ENCODE data around the gene DESI2.

Gene DESI2

DNA sequence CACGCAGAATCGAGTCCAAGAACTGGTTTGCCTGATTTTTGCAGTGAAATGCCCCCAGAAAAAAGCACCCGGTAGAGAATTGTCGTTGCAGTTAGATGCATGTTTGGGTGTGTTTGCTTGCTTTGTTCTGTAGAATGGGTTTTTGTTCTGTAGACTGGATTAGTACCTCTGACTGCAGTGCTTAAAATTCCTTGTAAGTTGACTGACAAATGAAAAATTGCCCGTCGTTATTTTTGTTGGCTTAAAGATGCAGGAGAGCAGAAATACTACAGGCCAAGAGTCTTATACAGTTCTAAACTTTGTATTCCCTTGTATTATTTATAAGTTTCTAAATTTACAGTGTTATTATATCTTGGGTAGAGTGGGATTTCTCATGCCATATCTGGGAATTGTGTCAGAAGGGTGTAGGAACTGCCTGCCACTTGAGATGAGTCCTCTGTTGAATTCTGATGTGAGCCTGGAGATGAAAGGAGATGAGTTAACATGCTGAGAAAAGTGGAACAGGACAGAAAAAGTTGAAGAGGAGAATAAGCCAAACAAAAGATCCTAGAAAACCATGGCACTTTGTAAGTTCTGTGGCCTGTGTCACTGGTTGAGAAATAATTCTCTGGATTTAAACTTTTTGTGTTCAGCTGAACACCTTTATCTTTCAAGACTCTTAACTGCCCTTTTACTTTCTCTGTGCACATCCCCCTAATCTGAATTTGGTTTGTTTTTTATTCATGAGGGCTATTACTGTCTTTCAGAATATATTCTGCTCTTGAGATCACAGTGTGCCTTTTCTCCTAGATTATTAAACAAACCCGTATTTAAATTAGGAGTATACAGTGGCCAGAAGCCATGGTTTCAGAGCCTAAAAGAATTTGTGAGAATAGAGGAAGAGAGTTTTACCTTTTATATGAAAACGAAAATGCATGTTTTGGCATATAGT is 1.4 kb downstream of the DESI2 start:
- Histone ChIP-seq H3K79me2 (ENCODE audit: insufficient read depth, low read length) (peaks cover 64% of the 10 kb centered on the region), H3K9me3 (ENCODE audit: insufficient read depth, low read length, severe bottlenecking) (no peaks in the 10 kb centered on the region), H3K27me3 (ENCODE audit: insufficient read depth, low read length, poor library complexity) (no peaks in the 10 kb centered on the region), H3K36me3 (ENCODE audit: insufficient read depth, low read length) (peaks cover 31% of the 10 kb centered on the region), H3K27ac (ENCODE audit: low read length) (peak overlapping the region; percentile 88), H3K4me1 (ENCODE audit: insufficient read depth, low read length) (peaks cover 39% of the 10 kb centered on the region), H3K4me3 (ENCODE audit: low read depth in 1 of 2, low read length in 2 of 2) (peak overlapping the region; percentile 70 to 93), H4K20me1 (ENCODE audit: insufficient read depth, low read length) (peaks cover 10% of the 10 kb centered on the region; the same call in 1 of the 2 replicates), H3K4me2 (ENCODE audit: insufficient read depth, low read length) (peak overlapping the region; percentile 92), H2AFZ (ENCODE audit: low read depth, low read length) (peak overlapping the region; percentile 81), H3K9ac (ENCODE audit: low read depth, low read length) (peak overlapping the region; percentile 94)
- no peak for TF ChIP-seq EZH2 (IDR thresholded peaks at IDR 0.05; ENCODE audit: borderline replicate concordance, low read depth, low read length, severe bottlenecking)
- TF ChIP-seq, protein P1, sequence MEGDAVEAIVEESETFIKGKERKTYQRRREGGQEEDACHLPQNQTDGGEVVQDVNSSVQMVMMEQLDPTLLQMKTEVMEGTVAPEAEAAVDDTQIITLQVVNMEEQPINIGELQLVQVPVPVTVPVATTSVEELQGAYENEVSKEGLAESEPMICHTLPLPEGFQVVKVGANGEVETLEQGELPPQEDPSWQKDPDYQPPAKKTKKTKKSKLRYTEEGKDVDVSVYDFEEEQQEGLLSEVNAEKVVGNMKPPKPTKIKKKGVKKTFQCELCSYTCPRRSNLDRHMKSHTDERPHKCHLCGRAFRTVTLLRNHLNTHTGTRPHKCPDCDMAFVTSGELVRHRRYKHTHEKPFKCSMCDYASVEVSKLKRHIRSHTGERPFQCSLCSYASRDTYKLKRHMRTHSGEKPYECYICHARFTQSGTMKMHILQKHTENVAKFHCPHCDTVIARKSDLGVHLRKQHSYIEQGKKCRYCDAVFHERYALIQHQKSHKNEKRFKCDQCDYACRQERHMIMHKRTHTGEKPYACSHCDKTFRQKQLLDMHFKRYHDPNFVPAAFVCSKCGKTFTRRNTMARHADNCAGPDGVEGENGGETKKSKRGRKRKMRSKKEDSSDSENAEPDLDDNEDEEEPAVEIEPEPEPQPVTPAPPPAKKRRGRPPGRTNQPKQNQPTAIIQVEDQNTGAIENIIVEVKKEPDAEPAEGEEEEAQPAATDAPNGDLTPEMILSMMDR (IDR thresholded peaks at IDR 0.05; ENCODE audit: borderline replicate concordance, extremely low read depth, low read length, poor library complexity, severe bottlenecking): no peak
- DNase-seq (no peak), ATAC-seq (ENCODE audit: insufficient read depth, low read depth) (no peak)

DNA sequence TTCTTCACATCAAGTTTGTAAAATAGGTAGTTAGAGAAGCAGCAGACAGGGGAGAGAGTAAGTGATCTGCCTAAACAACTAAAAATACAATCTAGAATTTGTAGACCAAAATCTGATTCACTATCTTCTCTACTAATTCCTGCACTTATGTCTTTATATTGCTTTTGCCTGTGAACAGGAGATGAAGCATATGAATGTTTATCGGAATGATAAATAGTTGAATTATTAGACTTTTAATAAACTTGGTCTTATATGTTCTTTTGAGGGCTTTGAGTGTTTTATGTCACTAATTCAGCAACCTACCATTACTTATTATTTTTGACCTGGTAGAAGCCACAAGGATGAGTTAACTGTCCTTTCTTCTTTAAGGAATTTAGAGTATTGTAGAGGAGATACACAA is 2.3 kb downstream of the DESI2 start:
- peak overlapping the region in 1 of 2 experiments; percentile 70; a peak in 2 of 4 replicates for H3K4me3 ChIP-seq (ENCODE audit: low read depth in 1 of 2, low read length in 2 of 2)
- H3K4me1 ChIP-seq (ENCODE audit: insufficient read depth, low read length): peaks cover 39% of the 10 kb centered on the region
- peak overlapping the region; percentile 88; the same call in 1 of the 2 replicates for H3K27ac ChIP-seq (ENCODE audit: low read length)
- no peak overlapping the region for H2AFZ ChIP-seq (ENCODE audit: low read depth, low read length)
- peak overlapping the region; percentile 92 for H3K4me2 ChIP-seq (ENCODE audit: insufficient read depth, low read length)
- H3K9me3 ChIP-seq (ENCODE audit: insufficient read depth, low read length, severe bottlenecking): no peaks in the 10 kb centered on the region
- TF ChIP-seq, protein P1 (IDR thresholded peaks at IDR 0.05; ENCODE audit: borderline replicate concordance, extremely low read depth, low read length, poor library complexity, severe bottlenecking): no peak
- no peak for TF ChIP-seq EZH2 (IDR thresholded peaks at IDR 0.05; ENCODE audit: borderline replicate concordance, low read depth, low read length, severe bottlenecking)
- ATAC-seq (ENCODE audit: insufficient read depth, low read depth) (no peak), DNase-seq (no peak)
- H3K79me2 ChIP-seq (ENCODE audit: insufficient read depth, low read length): peaks cover 72% of the 10 kb centered on the region
- H4K20me1 ChIP-seq (ENCODE audit: insufficient read depth, low read length): peaks cover 11% of the 10 kb centered on the region; the same call in 1 of the 2 replicates
- peak overlapping the region; percentile 94; the same call in 1 of the 2 replicates for H3K9ac ChIP-seq (ENCODE audit: low read depth, low read length)
- H3K36me3 ChIP-seq (ENCODE audit: insufficient read depth, low read length): peaks cover 39% of the 10 kb centered on the region
- no peaks in the 10 kb centered on the region for H3K27me3 ChIP-seq (ENCODE audit: insufficient read depth, low read length, poor library complexity)

DNA sequence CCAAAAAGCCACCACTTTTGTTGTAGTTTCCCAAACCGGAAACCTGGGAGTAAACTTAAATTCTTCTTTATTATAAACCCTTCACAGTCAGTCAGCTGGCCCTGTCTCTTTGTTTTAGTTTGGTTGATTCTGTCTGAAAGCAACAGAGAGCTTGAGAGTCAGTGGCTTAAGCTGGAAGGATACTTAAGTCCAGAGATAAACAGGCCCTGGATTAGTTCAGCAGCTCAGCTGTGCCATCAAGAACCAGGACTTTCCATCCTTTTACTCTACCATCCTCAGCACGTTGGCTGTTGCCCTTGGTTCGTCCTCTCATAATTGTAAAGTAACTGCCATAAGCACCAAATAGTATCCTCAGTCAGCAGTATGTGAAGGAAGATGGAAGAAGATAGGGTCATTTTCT is 4.5 kb downstream of the DESI2 start:
- Histone ChIP-seq H3K79me2 (ENCODE audit: insufficient read depth, low read length) (peaks cover 87% of the 10 kb centered on the region), H3K27ac (ENCODE audit: low read length) (no peak overlapping the region), H2AFZ (ENCODE audit: low read depth, low read length) (no peak overlapping the region), H3K9me3 (ENCODE audit: insufficient read depth, low read length, severe bottlenecking) (no peaks in the 10 kb centered on the region), H3K27me3 (ENCODE audit: insufficient read depth, low read length, poor library complexity) (no peaks in the 10 kb centered on the region), H3K9ac (ENCODE audit: low read depth, low read length) (no peak overlapping the region), H3K4me1 (ENCODE audit: insufficient read depth, low read length) (peaks cover 27% of the 10 kb centered on the region), H3K4me2 (ENCODE audit: insufficient read depth, low read length) (no peak overlapping the region; the same call in 1 of the 2 replicates), H3K36me3 (ENCODE audit: insufficient read depth, low read length) (peaks cover 43% of the 10 kb centered on the region), H3K4me3 (ENCODE audit: low read depth in 1 of 2, low read length in 2 of 2) (no peak overlapping the region), H4K20me1 (ENCODE audit: insufficient read depth, low read length) (peaks cover 11% of the 10 kb centered on the region; the same call in 1 of the 2 replicates)
- TF ChIP-seq, protein P1 (IDR thresholded peaks at IDR 0.05; ENCODE audit: borderline replicate concordance, extremely low read depth, low read length, poor library complexity, severe bottlenecking): no peak
- TF ChIP-seq EZH2 (IDR thresholded peaks at IDR 0.05; ENCODE audit: borderline replicate concordance, low read depth, low read length, severe bottlenecking): no peak
- ATAC-seq (ENCODE audit: insufficient read depth, low read depth): no peak
- no peak for DNase-seq

Measured in DND-41 (cell line).